GM12878 (cell line): ENCODE data around the gene REM2. TPM values are rescaled to one million over a fixed set of nuclear protein-coding genes. Genes with fewer than 3 reads are reported as not detected.
"Not testable (repeated sequence)": the region's sequence is repeated elsewhere in the genome, so short reads cannot be mapped to it uniquely, and the experiment has no call there.

Experiments
- ATAC-seq: fragments of 200-7000 bp; cut with Tn5 transposase; 3 replicates; pipeline ENCODE4 v1.9.1; 2020; ENCODE audit warnings: mild to moderate bottlenecking, moderate library complexity
- BruUV-seq: library from RNA; stranded (reverse); fragments of 400-500 nt; replicated peaks from 2 replicates; lab custom pipeline; 2021; lab: Mats Ljungman, UMichigan
- CTCF ChIA-PET: fragments of 300-600 bp; sonication (Branson Sonifier 250); formaldehyde crosslinking; extraction: SDS; loops from one replicate; lab custom pipeline; 2021; ENCODE audit warnings: inconsistent platforms; lab: Yijun Ruan, JAX
- POLR2A ChIA-PET: fragments of 350-600 bp; formaldehyde crosslinking; extraction: SDS; loops from one replicate; lab custom pipeline; 2021; ENCODE audit warnings: inconsistent platforms; lab: Charles Lee
- RAD21 ChIA-PET: fragments of 300-600 bp; sonication (Branson Sonifier 250); formaldehyde crosslinking; loops from one replicate; lab custom pipeline; 2023; ENCODE audit warnings: antibody characterized with exemption; ENCODE audit not compliant: unreplicated experiment; lab: Charles Lee
- SMC1A ChIA-PET: fragments of 300-600 bp; sonication (Branson Sonifier 250); formaldehyde crosslinking; loops from one replicate; lab custom pipeline; 2023; ENCODE audit not compliant: unreplicated experiment, uncharacterized antibody; lab: Charles Lee
- DNase-seq: peaks from one replicate; pipeline ENCODE4 v3.0.0-alpha.2; 2011; ENCODE audit warnings: low read depth, low spot score
- FAIRE-seq: peaks from 3 replicates; lab custom pipeline; 2011; peaks lifted over from hg19 to GRCh38; lab: Jason Lieb, UNC
- H2AFZ ChIP-seq: 2 replicates; pipeline ENCODE4 v1.6.0; 2011; ENCODE audit warnings: low read depth, low read length, control low read depth; ENCODE audit not compliant: control insufficient read depth
- H3K27ac ChIP-seq: 2 replicates; pipeline ENCODE4 v1.5.1; 2011; ENCODE audit warnings: control low read depth; ENCODE audit not compliant: control insufficient read depth, insufficient read depth
- H3K27me3 ChIP-seq, 2 experiments: replicated peaks in 1 of 2; 2 replicates each; pipeline versions ENCODE4 v1.6.0 to v1.6.1; 2011; ENCODE audit warnings: low read length in 1 of 2; ENCODE audit not compliant: control insufficient read depth in 2 of 2, insufficient read depth in 2 of 2
- H3K36me3 ChIP-seq, 2 experiments: 2 replicates each; pipeline ENCODE4 v1.5.1; 2011; ENCODE audit warnings: low read length in 1 of 2; ENCODE audit not compliant: control insufficient read depth in 2 of 2, insufficient read depth in 2 of 2
- H3K4me1 ChIP-seq: 2 replicates; pipeline ENCODE4 v1.6.1; 2011; ENCODE audit warnings: mild to moderate bottlenecking, low read length, moderate library complexity, mixed read lengths; ENCODE audit not compliant: control insufficient read depth, insufficient read depth
- H3K4me2 ChIP-seq: 2 replicates; pipeline ENCODE4 v1.6.0; 2011; ENCODE audit warnings: control low read depth; ENCODE audit not compliant: control insufficient read depth, insufficient read depth
- H3K4me3 ChIP-seq: fragments of 200-600 bp; sonication (generic); 2 replicates; pipeline ENCODE4 v1.5.1; 2016
- H3K79me2 ChIP-seq: 2 replicates; pipeline ENCODE4 v1.6.0; 2011; ENCODE audit warnings: low read length; ENCODE audit not compliant: control insufficient read depth, insufficient read depth
- H3K9ac ChIP-seq: 2 replicates; pipeline ENCODE4 v1.8.0; 2011; ENCODE audit warnings: low read length, control low read depth, mixed read lengths; ENCODE audit not compliant: control insufficient read depth, insufficient read depth
- H3K9me3 ChIP-seq: replicated peaks from 3 replicates; pipeline ENCODE4 v1.5.1; 2011; ENCODE audit warnings: mild to moderate bottlenecking, low read length; ENCODE audit not compliant: control insufficient read depth, insufficient read depth
- H4K20me1 ChIP-seq: 2 replicates; pipeline ENCODE4 v1.6.0; 2011; ENCODE audit not compliant: control insufficient read depth, insufficient read depth
- BHLHE40 ChIP-seq, 2 experiments: fragments of 450-650 bp in 1 of 2; IDR thresholded peaks; 2 replicates each; pipeline ENCODE4 v1.6.1; 2011 to 2017; ENCODE audit warnings: low read depth in 2 of 2, borderline replicate concordance in 1 of 2, improper control_type of control experiment in 1 of 2, low read length in 1 of 2, mild to moderate bottlenecking in 1 of 2
- FOXM1 ChIP-seq: IDR thresholded peaks from 2 replicates; pipeline ENCODE4 v1.6.1; 2012; ENCODE audit warnings: low read depth, mild to moderate bottlenecking, inconsistent platforms, low read length, moderate library complexity
- LARP7 ChIP-seq: fragments of 450-650 bp; IDR thresholded peaks from 2 replicates; pipeline ENCODE4 v1.6.1; 2017; ENCODE audit warnings: mild to moderate bottlenecking
- NR2C2 ChIP-seq: IDR thresholded peaks from 2 replicates; pipeline ENCODE4 v1.6.1; 2011; ENCODE audit warnings: borderline replicate concordance, low read depth; ENCODE audit not compliant: control insufficient read depth, insufficient read length
- SREBF2 ChIP-seq: IDR thresholded peaks from 2 replicates; pipeline ENCODE4 v1.6.1; 2012; ENCODE audit warnings: mild to moderate bottlenecking, low read length
- WGBS: methylation state at CpG from one replicate; pipeline ENCODE4 v1.1.6; 2016; ENCODE audit warnings: low lambda C conversion rate; ENCODE audit not compliant: insufficient replicate concordance, insufficient coverage; ENCODE audit errors: missing lambda C conversion rate; 5-methylcytosine and 5-hydroxymethylcytosine counted together
- in situ Hi-C: fragments of 300-500 bp; cut with MboI; formaldehyde crosslinking; loops from 9 replicates; pipeline ENCODE4 v1.14.3; 2018; ENCODE audit warnings: mixed read lengths
- intact Hi-C: fragments of 100-400 bp; cut with micrococcal nuclease; formaldehyde crosslinking; loops from one replicate; pipeline ENCODE4 v1.14.2; 2022; ENCODE audit not compliant: unreplicated experiment
- polyA plus RNA-seq, 11 experiments: library from polyadenylated mRNA; depleted of rRNA in 4 of 11; unstranded in 6 of 11; stranded (reverse) in 5 of 11; fragments of >200 nt; fragmentation: Nextera tagmentation in 4 of 11; fragmentation: Illumina TruSeq in 1 of 11; extraction: Ambion mirVana in 4 of 11; extraction: Trizol in 1 of 11; gene quantifications; 1 replicate in 1 of 11; 2 replicates in 10 of 11; pipeline versions ENCODE4 v1.2.1 to v1.2.3, GENCODE V29; 2011 to 2016; ENCODE audit warnings: inconsistent platforms in 2 of 11, missing spikeins in 2 of 11, low read depth in 1 of 11
- total RNA-seq, 4 experiments: library from RNA; depleted of rRNA in 3 of 4; stranded (reverse); fragments of >200 nt in 3 of 4; fragmentation: Illumina TruSeq in 1 of 4; extraction: Trizol in 1 of 4; gene quantifications; 2 replicates each; pipeline versions ENCODE4 v1.2.1 to v1.2.3, GENCODE V29; 2013 to 2021

Gene REM2
- total and polyA plus RNA-seq, 10 of the 15 experiments (the other 5 are each of a cell fraction or from before 2014, with no cell fraction given), result 0.27 to 1.5 (median 0.83) TPM

DNA sequence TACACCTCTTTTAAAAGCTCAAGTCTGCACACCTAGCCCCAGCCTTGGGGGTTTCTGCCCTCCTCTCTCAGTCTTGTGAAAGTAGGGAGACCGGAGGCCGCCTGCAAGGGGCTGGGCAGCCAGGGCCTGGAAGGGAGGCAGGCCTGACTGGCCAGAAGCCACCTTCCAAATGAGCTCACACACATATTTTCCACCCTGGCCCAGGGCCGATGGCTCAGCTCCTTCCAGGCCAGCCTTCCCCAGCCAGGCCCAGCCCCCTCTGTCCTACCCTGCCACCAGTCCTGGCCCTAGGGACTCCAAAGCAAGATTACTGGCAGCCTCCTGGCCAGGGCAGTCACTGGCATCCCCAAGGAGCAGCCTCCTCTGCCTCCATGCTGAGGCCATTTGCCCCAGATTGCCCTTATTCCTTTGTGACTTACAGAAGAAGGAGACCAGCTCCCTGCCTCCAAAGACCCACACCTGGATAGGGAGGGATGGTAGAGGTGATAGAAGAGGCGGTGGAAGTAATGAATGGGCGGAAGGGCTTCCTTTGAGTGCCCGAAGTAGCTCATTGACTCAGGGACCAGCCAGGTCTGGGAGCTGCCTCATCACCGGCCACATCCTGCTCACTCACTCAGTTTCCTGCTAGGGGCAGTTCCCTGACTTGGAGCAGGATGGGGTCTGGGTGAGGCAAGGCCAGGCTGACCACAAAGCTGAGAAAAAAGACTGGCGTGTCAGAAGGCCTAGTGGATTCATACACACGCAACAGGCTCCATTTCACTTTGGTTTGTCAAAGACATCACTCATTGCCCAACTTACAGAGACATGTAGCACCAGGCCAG is 31.9 kb upstream of the REM2 start:
- H4K20me1 ChIP-seq, result no peaks in the 10 kb centered on the region
- 81% methylated on average over 9 of the region's 9 CpGs for WGBS
- BruUV-seq, result no TSS peak
- intact Hi-C loops, result loop anchor here (5.0 kb wide), 1 partner anchor 294 kb away; no protein-coding TSS in a partner anchor
- ChIA-PET CTCF (interaction anchor here (0.5 to 10.0 kb wide), 19 partner anchors 10 to 465 kb away, joined by 3 to 324 read pairs (median 34); partner anchors contain the start of genes LRP10, MRPL52, OXA1L and SLC7A7), POLR2A (interaction anchor here (0.5 to 0.8 kb wide), 4 partner anchors 28 to 280 kb away, joined by 3 to 7 read pairs (median 4); no protein-coding TSS in a partner anchor), SMC1A (interaction anchor here (0.6 to 7.3 kb wide), 18 partner anchors 10 to 291 kb away, joined by 3 to 104 read pairs (median 6); partner anchors contain the start of genes LRP10, MRPL52, OXA1L and PRMT5), RAD21 (interaction anchor here (1.0 to 9.4 kb wide), 13 partner anchors 21 to 295 kb away, joined by 3 to 130 read pairs (median 10); partner anchors contain the start of genes MRPL52 and OXA1L)
- peak overlapping the region; percentile 39; the same call in 1 of the 2 replicates for H2AFZ ChIP-seq
- peak overlapping the region; percentile 18; the same call in 1 of the 2 replicates for H3K27ac ChIP-seq
- no peaks in the 10 kb centered on the region for H3K9me3 ChIP-seq
- H3K9ac ChIP-seq, result no peak overlapping the region
- no peak overlapping the region for H3K4me3 ChIP-seq
- no peak for ATAC-seq
- peaks cover 18% of the 10 kb centered on the region for H3K4me1 ChIP-seq
- no peaks in the 10 kb centered on the region for H3K27me3 ChIP-seq
- in situ Hi-C loops, result loop anchor here (10.0 kb wide), 1 partner anchor 466 kb away; no protein-coding TSS in a partner anchor
- H3K4me2 ChIP-seq, result no peak overlapping the region
- TF ChIP-seq SREBF2 (no peak), LARP7 (no peak), NR2C2 (no peak), FOXM1 (no peak), BHLHE40 (IDR thresholded peaks at IDR 0.05; ENCODE audit: borderline replicate concordance in 1 of 2, low read depth in 2 of 2, low read length in 1 of 2) (no peak)
- no peak for DNase-seq
- H3K79me2 ChIP-seq, result no peaks in the 10 kb centered on the region
- FAIRE-seq, result no peak
- no peaks in the 10 kb centered on the region for H3K36me3 ChIP-seq

GRCh38 chr14:22852178-22852577 is 30.8 kb upstream of the REM2 start:
- H3K9ac ChIP-seq, H4K20me1 ChIP-seq, H3K27ac ChIP-seq, H3K4me3 ChIP-seq, H3K9me3 ChIP-seq, H3K27me3 ChIP-seq, DNase-seq, H3K4me2 ChIP-seq, H3K79me2 ChIP-seq, H3K36me3 ChIP-seq, H2AFZ ChIP-seq, BruUV-seq, ATAC-seq, FAIRE-seq: not testable (repeated sequence)
- intact Hi-C loops (loop anchor here (2.0 to 5.0 kb wide), 3 partner anchors 49 to 465 kb away; no protein-coding TSS in a partner anchor), in situ Hi-C loops (loop anchor here (10.0 kb wide), 1 partner anchor 467 kb away; no protein-coding TSS in a partner anchor)
- WGBS, result 75% methylated on average over 10 of the region's 12 CpGs
- ChIA-PET POLR2A (interaction anchor here (0.6 to 2.2 kb wide), 7 partner anchors 19 to 352 kb away, joined by 3 to 11 read pairs (median 6); partner anchors contain the start of gene LRP10), CTCF (interaction anchor here (0.5 to 10.0 kb wide), 53 partner anchors 11 to 466 kb away, joined by 3 to 324 read pairs (median 6); partner anchors contain the start of genes ABHD4, DAD1, LRP10 and MRPL52), RAD21 (interaction anchor here (0.6 to 9.4 kb wide), 35 partner anchors 10 to 462 kb away, joined by 3 to 130 read pairs (median 6); partner anchors contain the start of genes DAD1, LRP10, MRPL52 and OXA1L), SMC1A (interaction anchor here (0.6 to 7.3 kb wide), 32 partner anchors 11 to 462 kb away, joined by 3 to 104 read pairs (median 4); partner anchors contain the start of genes LRP10, MRPL52, OXA1L and SLC7A7)
- peaks cover 18% of the 10 kb centered on the region for H3K4me1 ChIP-seq
